Thoracic aorta (tissue), 2 donors: ENCODE measurements around the gene MBLAC1. TPM values are rescaled to one million over a fixed set of nuclear protein-coding genes. Genes with fewer than 3 reads are reported as not detected.

Source experiments
- ATAC-seq: fragments of 150-250 bp; one replicate; pipeline ENCODE4 v1.8.0; 2017; ENCODE audit warnings: low read depth; ENCODE audit not compliant: insufficient number of reproducible peaks, low FRiP score
- DNase-seq: peaks from one replicate; pipeline ENCODE4 v3.0.0-alpha.2; 2020; ENCODE audit warnings: low spot score
- H3K27ac ChIP-seq, 2 donors: fragments of 200-600 bp; sonication (generic); 1 replicate in 1 of 2; 2 replicates in 1 of 2; pipeline ENCODE4 v1.5.1; 2016; ENCODE audit warnings: mild to moderate bottlenecking in 2 of 2, moderate library complexity in 2 of 2
- H3K27me3 ChIP-seq: fragments of 200-600 bp; sonication (generic); replicated peaks from 2 replicates; pipeline ENCODE4 v1.6.0; 2016; ENCODE audit warnings: mild to moderate bottlenecking; ENCODE audit not compliant: insufficient read depth
- H3K36me3 ChIP-seq: fragments of 200-600 bp; sonication (generic); one replicate; pipeline ENCODE4 v1.5.1; 2016
- H3K4me1 ChIP-seq, 2 donors: fragments of 200-600 bp; sonication (generic); 1 replicate in 1 of 2; 2 replicates in 1 of 2; pipeline versions ENCODE4 v1.5.1 to v1.6.0; 2016; ENCODE audit warnings: low read depth in 2 of 2, mild to moderate bottlenecking in 1 of 2; ENCODE audit not compliant: control insufficient read depth in 1 of 2
- H3K4me3 ChIP-seq: fragments of 200-600 bp; sonication (generic); 2 replicates; pipeline ENCODE4 v1.5.1; 2016; ENCODE audit warnings: mild to moderate bottlenecking
- H3K9me3 ChIP-seq: fragments of 200-600 bp; sonication (generic); 2 replicates; pipeline ENCODE4 v1.5.1; 2016
- total RNA-seq, 2 donors: library from RNA; depleted of rRNA; stranded (reverse); fragments of >200 nt; gene quantifications; one replicate each; pipeline versions ENCODE4 v1.1.0 to v1.2.3, GENCODE V29; 2016
- TF ChIP-seq, protein P1 (sequence below): fragments of 200-600 bp; sonication (generic); IDR thresholded peaks from one replicate; pipeline ENCODE4 v1.5.1; 2019; ENCODE audit warnings: antibody characterized with exemption

The MBLAC1 gene
- total RNA-seq, 2 donors from 2014 or later: 1.1 TPM; not detected in 1

GRCh38 chr7:100152937-100153666 lies 26.3 kb downstream of the MBLAC1 start:
- Histone ChIP-seq H3K27me3 (no peaks in the 10 kb centered on the region), H3K9me3 (no peaks in the 10 kb centered on the region), H3K27ac (no peak overlapping the region), H3K4me3 (no peak overlapping the region), H3K36me3 (peaks cover 25% of the 10 kb centered on the region), H3K4me1 (peaks cover 20 to 26% of the 10 kb centered on the region in 2 donors)
- ATAC-seq (no peak), DNase-seq (no peak)
- TF ChIP-seq, protein P1, sequence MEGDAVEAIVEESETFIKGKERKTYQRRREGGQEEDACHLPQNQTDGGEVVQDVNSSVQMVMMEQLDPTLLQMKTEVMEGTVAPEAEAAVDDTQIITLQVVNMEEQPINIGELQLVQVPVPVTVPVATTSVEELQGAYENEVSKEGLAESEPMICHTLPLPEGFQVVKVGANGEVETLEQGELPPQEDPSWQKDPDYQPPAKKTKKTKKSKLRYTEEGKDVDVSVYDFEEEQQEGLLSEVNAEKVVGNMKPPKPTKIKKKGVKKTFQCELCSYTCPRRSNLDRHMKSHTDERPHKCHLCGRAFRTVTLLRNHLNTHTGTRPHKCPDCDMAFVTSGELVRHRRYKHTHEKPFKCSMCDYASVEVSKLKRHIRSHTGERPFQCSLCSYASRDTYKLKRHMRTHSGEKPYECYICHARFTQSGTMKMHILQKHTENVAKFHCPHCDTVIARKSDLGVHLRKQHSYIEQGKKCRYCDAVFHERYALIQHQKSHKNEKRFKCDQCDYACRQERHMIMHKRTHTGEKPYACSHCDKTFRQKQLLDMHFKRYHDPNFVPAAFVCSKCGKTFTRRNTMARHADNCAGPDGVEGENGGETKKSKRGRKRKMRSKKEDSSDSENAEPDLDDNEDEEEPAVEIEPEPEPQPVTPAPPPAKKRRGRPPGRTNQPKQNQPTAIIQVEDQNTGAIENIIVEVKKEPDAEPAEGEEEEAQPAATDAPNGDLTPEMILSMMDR: no peak

- H3K36me3 ChIP-seq: peaks cover 25% of the 10 kb centered on the region
- no peak overlapping the region for H3K4me3 ChIP-seq
- no peaks in the 10 kb centered on the region for H3K9me3 ChIP-seq
- H3K27ac ChIP-seq: no peak overlapping the region
- peaks cover 22 to 28% of the 10 kb centered on the region in 2 donors for H3K4me1 ChIP-seq
- no peaks in the 10 kb centered on the region for H3K27me3 ChIP-seq
- TF ChIP-seq, protein P1: no peak
- DNase-seq (no peak), ATAC-seq (no peak)
These were observed 27.2 kb downstream of the MBLAC1 start for GRCh38 chr7:100153708-100154535.

- ATAC-seq: no peak
- DNase-seq: no peak
- no peaks in the 10 kb centered on the region for H3K27me3 ChIP-seq
- peaks cover 25% of the 10 kb centered on the region for H3K36me3 ChIP-seq
- H3K4me1 ChIP-seq: peaks cover 19 to 24% of the 10 kb centered on the region in 2 donors
- H3K27ac ChIP-seq: no peak overlapping the region
- H3K4me3 ChIP-seq: no peak overlapping the region
- H3K9me3 ChIP-seq: no peaks in the 10 kb centered on the region
- TF ChIP-seq, protein P1: no peak
These were observed 28.1 kb downstream of the MBLAC1 start for GRCh38 chr7:100154651-100155491.

GRCh38 chr7:100155553-100156317 lies 29.0 kb downstream of the MBLAC1 start:
- H3K27ac ChIP-seq: no peak overlapping the region
- peaks cover 25% of the 10 kb centered on the region for H3K36me3 ChIP-seq
- H3K4me1 ChIP-seq: peaks cover 17 to 19% of the 10 kb centered on the region in 2 donors
- no peak for ATAC-seq
- no peak for DNase-seq
- H3K27me3 ChIP-seq: no peaks in the 10 kb centered on the region
- H3K4me3 ChIP-seq: no peak overlapping the region
- TF ChIP-seq, protein P1: no peak
- H3K9me3 ChIP-seq: no peaks in the 10 kb centered on the region
